GM21526 (cell line): ENCODE data around the gene ELP5.
A peak's percentile ranks its signal among the peaks of the same experiment; 100 is the strongest.

Experiments used
- ATAC-seq: cut with Tn5 transposase; IDR thresholded peaks from one replicate; pipeline ENCODE4 v1.9.1; 2021; ENCODE audit warnings: moderate library complexity; ENCODE audit not compliant: unreplicated experiment, low FRiP score

The ELP5 gene

GRCh38 chr17:7252176-7253043 lies at the start of gene ELP5:
Gene ELP5, plus strand, starts transcription at chr17:7252215. Its CDS starts 336 bp downstream, at chr17:7252551.
- peak; percentile 34 for ATAC-seq

- ATAC-seq: no peak
Observed at GRCh38 chr17:7203391-7203790, 48.6 kb upstream of the ELP5 start.

- no peak for ATAC-seq
Observed at GRCh38 chr17:7204336-7204735, 47.7 kb upstream of the ELP5 start.

GRCh38 chr17:7204828-7205461 lies 47.1 kb upstream of the ELP5 start:
- peak; percentile 71 for ATAC-seq

- no peak for ATAC-seq
Observed at GRCh38 chr17:7205561-7205960, 46.5 kb upstream of the ELP5 start.

- ATAC-seq: no peak
Observed at GRCh38 chr17:7207120-7208001, 44.7 kb upstream of the ELP5 start.

- ATAC-seq: no peak
Observed at GRCh38 chr17:7208027-7208571, 43.9 kb upstream of the ELP5 start.

- no peak for ATAC-seq
Observed at GRCh38 chr17:7208754-7209460, 43.1 kb upstream of the ELP5 start.

- ATAC-seq: no peak
Observed at GRCh38 chr17:7211491-7212273, 40.3 kb upstream of the ELP5 start.

- no peak for ATAC-seq
Observed at GRCh38 chr17:7213895-7214299, 38.1 kb upstream of the ELP5 start.

GRCh38 chr17:7214300-7215135 lies 37.5 kb upstream of the ELP5 start:
- peak; percentile 62 for ATAC-seq

- no peak for ATAC-seq
Observed at GRCh38 chr17:7215136-7215638, 36.8 kb upstream of the ELP5 start.

GRCh38 chr17:7215652-7216180 lies 36.3 kb upstream of the ELP5 start:
- ATAC-seq: no peak

GRCh38 chr17:7216242-7217112 lies 35.5 kb upstream of the ELP5 start:
- no peak for ATAC-seq

GRCh38 chr17:7217113-7217987 lies 34.7 kb upstream of the ELP5 start:
- ATAC-seq: no peak

- no peak for ATAC-seq
Observed at GRCh38 chr17:7218166-7218565, 33.8 kb upstream of the ELP5 start.
